Cardiac muscle cell (in vitro differentiated cells and primary cell): ENCODE measurements around the gene AFF2. TPM values are rescaled to one million over a fixed set of nuclear protein-coding genes. Genes with fewer than 3 reads are reported as not detected.

Source experiments
- DNase-seq, 2 donors: peaks; one replicate each; pipeline versions ENCODE4 v3.0.0 to v3.0.0-alpha.2; 2010 to 2017; ENCODE audit warnings: low read depth in 1 of 2, low spot score in 1 of 2
- H3K27ac ChIP-seq: fragments of 200-600 bp; sonication (generic); 2 replicates; pipeline ENCODE4 v1.5.1; 2016
- H3K27me3 ChIP-seq: fragments of 200-600 bp; sonication (generic); 2 replicates; pipeline ENCODE4 v1.6.0; 2016; ENCODE audit warnings: control low read depth
- H3K36me3 ChIP-seq: fragments of 200-600 bp; sonication (generic); 2 replicates; pipeline ENCODE4 v1.5.1; 2016; ENCODE audit warnings: control low read depth
- H3K4me1 ChIP-seq: fragments of 200-600 bp; sonication (generic); 2 replicates; pipeline ENCODE4 v1.8.1; 2017; ENCODE audit warnings: low read depth, mild to moderate bottlenecking, mixed run types
- H3K4me3 ChIP-seq: fragments of 200-600 bp; sonication (generic); 2 replicates; pipeline ENCODE4 v1.5.1; 2016; ENCODE audit warnings: mild to moderate bottlenecking
- H3K9me3 ChIP-seq: fragments of 200-600 bp; sonication (generic); 2 replicates; pipeline ENCODE4 v1.5.1; 2017; ENCODE audit warnings: low read depth, mild to moderate bottlenecking, control low read depth
- polyA plus RNA-seq: library from polyadenylated mRNA; unstranded; fragments of >200 nt; fragmentation: Nextera tagmentation; extraction: Ambion mirVana; gene quantifications from 2 replicates; pipeline ENCODE4 v1.2.1, GENCODE V29; 2016
- total RNA-seq: library from RNA; depleted of rRNA; stranded (reverse); fragments of >200 nt; gene quantifications from 2 replicates; pipeline ENCODE4 v1.2.3, GENCODE V29; 2016
- TF ChIP-seq, protein P1 (sequence below): IDR thresholded peaks from 2 replicates; pipeline ENCODE4 v1.5.1; 2012; ENCODE audit warnings: low read depth, mild to moderate bottlenecking, low read length

AFF2 gene
- total and polyA plus RNA-seq, 2 experiments from 2014 or later = 4.4 to 8.3 TPM

DNA sequence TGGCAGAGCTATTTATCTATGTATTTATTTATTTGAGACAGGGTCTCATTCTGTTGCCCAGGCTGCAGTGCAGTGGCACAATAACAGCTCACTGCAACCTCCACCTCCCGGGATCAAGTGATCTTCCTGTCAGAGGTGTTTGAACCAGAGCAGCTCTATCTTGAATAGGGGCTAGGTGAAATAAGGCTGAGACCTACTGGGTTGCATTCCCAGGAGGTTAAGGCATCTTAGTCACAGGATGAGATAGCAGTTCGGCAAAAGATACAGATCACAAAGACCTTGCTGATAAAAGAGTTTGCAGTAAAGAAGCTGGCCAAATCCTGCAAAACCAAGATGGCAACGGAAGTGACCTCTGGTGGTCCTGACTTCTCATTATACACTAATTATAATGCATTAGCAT, 501.9 kb downstream of the AFF2 start:
- Histone ChIP-seq H3K27ac (no peak overlapping the region), H3K4me3 (no peak overlapping the region), H3K27me3 (no peaks in the 10 kb centered on the region), H3K4me1 (no peaks in the 10 kb centered on the region), H3K36me3 (no peaks in the 10 kb centered on the region), H3K9me3 (peaks cover 2% of the 10 kb centered on the region)
- TF ChIP-seq, protein P1, sequence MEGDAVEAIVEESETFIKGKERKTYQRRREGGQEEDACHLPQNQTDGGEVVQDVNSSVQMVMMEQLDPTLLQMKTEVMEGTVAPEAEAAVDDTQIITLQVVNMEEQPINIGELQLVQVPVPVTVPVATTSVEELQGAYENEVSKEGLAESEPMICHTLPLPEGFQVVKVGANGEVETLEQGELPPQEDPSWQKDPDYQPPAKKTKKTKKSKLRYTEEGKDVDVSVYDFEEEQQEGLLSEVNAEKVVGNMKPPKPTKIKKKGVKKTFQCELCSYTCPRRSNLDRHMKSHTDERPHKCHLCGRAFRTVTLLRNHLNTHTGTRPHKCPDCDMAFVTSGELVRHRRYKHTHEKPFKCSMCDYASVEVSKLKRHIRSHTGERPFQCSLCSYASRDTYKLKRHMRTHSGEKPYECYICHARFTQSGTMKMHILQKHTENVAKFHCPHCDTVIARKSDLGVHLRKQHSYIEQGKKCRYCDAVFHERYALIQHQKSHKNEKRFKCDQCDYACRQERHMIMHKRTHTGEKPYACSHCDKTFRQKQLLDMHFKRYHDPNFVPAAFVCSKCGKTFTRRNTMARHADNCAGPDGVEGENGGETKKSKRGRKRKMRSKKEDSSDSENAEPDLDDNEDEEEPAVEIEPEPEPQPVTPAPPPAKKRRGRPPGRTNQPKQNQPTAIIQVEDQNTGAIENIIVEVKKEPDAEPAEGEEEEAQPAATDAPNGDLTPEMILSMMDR = no peak
- no peak for DNase-seq

DNA sequence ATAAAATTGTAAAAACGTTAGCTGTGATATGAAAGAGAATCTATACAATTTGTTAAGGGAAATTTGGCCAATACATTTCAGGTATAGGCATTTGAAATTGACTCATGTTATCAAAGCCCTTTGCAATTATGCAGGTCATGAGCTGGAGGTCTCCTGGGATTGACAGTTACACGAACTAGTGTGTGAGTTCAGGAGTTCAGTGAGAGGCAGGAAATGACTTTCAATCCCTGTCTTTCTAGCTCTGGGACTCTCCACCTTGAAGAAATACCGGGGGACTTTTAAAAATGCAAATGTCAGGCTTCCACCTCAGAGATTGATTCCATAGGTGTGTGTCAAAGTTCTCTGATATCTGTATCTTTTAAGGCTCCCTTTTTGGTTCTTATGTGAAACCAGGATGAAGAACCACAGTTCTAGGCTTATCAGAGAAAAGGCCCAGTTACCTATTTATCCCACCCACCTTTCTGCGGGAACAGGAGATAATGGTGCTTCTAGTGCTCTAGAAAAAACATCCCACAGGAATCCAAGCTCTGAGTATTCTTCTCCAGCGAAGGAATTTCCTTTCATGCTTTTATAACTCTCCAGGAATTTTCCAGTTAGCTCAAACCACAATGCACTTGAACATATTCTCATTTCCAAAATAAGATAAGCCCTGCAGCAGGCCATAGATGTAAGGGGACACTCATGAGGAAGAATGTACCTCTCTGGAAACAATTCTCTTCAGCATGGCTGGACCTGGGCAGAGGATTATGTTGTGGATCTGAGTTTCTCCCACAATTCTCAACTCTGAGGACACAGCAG, 503.6 kb downstream of the AFF2 start:
- no peak overlapping the region for H3K4me3 ChIP-seq
- no peaks in the 10 kb centered on the region for H3K36me3 ChIP-seq
- TF ChIP-seq, protein P1 = no peak
- no peaks in the 10 kb centered on the region for H3K9me3 ChIP-seq
- DNase-seq = peak; percentile 3 to 41
- no peak overlapping the region for H3K27ac ChIP-seq
- H3K4me1 ChIP-seq = no peaks in the 10 kb centered on the region
- no peaks in the 10 kb centered on the region for H3K27me3 ChIP-seq

DNA sequence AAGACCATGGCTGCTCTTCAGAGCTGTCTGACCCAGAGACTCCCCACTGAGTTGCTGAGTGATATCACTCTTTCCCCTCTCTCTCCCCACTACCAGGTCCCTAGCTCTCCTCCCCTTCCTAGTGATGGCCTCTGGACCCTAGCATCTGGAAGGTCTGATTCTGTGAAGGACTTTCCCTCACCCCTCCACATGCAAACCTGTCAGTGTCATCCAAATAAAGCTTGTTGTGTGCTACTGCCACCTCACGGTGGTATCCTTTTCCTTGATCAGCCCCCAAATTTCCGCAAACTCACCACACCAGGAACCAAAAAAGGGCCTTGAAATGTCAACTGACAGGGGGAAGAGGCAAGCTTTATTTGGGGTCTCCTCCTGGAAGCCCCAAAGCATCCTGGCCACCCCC, 504.5 kb downstream of the AFF2 start:
- Histone ChIP-seq H3K4me3 (no peak overlapping the region), H3K27ac (no peak overlapping the region), H3K9me3 (no peaks in the 10 kb centered on the region), H3K4me1 (no peaks in the 10 kb centered on the region), H3K27me3 (no peaks in the 10 kb centered on the region), H3K36me3 (no peaks in the 10 kb centered on the region)
- TF ChIP-seq, protein P1 = no peak
- no peak for DNase-seq

DNA sequence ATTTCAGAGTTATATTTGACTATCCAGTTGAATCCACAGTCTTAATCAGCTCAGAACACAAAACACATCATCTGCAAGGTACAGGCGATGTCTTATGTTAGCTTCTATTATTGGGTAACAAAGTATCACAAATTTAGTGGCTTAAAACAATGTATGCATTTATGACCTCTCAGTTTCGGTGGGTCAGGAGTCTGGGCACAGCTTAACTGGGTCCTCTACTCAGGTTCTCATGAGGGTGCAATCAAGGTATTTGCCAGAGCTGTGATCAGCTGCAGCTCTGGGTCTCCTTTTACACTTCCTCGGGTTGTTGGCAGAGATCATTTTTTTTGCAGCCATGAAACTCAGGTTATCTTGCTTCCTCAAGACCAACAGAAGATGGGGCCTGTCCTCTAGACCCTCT, 505.8 kb downstream of the AFF2 start:
- Histone ChIP-seq H3K27ac (no peak overlapping the region), H3K9me3 (no peaks in the 10 kb centered on the region), H3K4me3 (no peak overlapping the region), H3K27me3 (no peaks in the 10 kb centered on the region), H3K36me3 (no peaks in the 10 kb centered on the region), H3K4me1 (no peaks in the 10 kb centered on the region)
- TF ChIP-seq, protein P1 = no peak
- no peak for DNase-seq

DNA sequence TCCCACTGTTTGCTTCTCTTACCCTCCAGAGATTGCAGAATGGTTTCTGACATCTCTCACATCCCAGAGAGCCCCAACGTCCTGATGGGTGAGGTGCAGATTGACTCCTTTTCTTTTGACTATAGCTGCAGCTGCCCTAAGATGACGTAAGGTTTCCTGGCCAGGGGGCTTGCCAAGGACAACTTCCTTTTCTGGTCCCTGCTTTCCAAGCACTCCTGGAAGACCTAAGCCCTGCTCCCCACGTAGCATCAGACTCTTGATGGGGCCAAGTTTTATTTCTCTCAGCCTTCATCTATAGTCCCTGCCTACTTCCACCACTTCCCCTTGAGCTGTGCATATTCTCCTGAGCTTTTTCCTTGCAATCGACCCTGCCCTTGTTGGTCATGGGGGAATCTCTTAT, 507.0 kb downstream of the AFF2 start:
- Histone ChIP-seq H3K4me3 (no peak overlapping the region), H3K4me1 (no peaks in the 10 kb centered on the region), H3K27me3 (no peaks in the 10 kb centered on the region), H3K27ac (no peak overlapping the region), H3K36me3 (no peaks in the 10 kb centered on the region), H3K9me3 (no peaks in the 10 kb centered on the region)
- peak in 1 of 2 donors; percentile 29 for DNase-seq
- TF ChIP-seq, protein P1 = no peak
